ENCODE data around the gene ATP11B.

DNA sequence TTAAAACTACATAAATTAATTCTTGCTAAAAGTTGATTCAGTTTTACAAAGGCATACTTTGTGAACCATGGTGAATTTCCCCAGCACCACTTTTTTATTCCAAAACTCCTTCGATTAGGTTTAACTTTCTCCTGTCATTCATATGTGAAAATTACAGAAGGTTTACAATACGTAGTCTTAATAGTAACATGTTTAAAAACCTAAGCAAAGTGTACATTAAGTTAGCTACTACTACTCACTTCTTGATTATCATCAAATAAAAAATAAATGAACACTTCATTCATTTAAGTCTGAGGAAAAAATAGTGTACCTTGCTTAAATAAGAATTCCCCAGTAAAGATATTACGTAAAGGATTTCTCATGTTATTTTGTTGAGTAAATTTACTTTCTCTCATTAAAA is 148.4 kb downstream of the ATP11B start:
- TF ChIP-seq EP300 (IDR thresholded peaks at IDR 0.05; ENCODE audit: low read depth) (no peak), POLR2A (IDR thresholded peaks at IDR 0.05) (no peak), POLR2AphosphoS5 (IDR thresholded peaks at IDR 0.05) (no peak)
- TF ChIP-seq, protein P1, sequence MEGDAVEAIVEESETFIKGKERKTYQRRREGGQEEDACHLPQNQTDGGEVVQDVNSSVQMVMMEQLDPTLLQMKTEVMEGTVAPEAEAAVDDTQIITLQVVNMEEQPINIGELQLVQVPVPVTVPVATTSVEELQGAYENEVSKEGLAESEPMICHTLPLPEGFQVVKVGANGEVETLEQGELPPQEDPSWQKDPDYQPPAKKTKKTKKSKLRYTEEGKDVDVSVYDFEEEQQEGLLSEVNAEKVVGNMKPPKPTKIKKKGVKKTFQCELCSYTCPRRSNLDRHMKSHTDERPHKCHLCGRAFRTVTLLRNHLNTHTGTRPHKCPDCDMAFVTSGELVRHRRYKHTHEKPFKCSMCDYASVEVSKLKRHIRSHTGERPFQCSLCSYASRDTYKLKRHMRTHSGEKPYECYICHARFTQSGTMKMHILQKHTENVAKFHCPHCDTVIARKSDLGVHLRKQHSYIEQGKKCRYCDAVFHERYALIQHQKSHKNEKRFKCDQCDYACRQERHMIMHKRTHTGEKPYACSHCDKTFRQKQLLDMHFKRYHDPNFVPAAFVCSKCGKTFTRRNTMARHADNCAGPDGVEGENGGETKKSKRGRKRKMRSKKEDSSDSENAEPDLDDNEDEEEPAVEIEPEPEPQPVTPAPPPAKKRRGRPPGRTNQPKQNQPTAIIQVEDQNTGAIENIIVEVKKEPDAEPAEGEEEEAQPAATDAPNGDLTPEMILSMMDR (IDR thresholded peaks at IDR 0.05): no peak

All from transverse colon (tissue), 4 donors.